Right lobe of liver (tissue), 4 donors: ENCODE results near the gene INSYN2A.

Experiments used
- POLR2A ChIP-seq: fragments of 450-650 bp; IDR thresholded peaks from one replicate; pipeline ENCODE4 v1.6.1; 2017; ENCODE audit warnings: antibody characterized with exemption, mild to moderate bottlenecking
- TF ChIP-seq, protein P1 (sequence below), 4 donors: fragments of 200-600 bp in 3 of 4; fragments of 450-650 bp in 1 of 4; IDR thresholded peaks; one replicate each; pipeline versions ENCODE4 v1.5.1 to v1.8.0; 2016 to 2022; ENCODE audit warnings: antibody characterized with exemption in 4 of 4, mild to moderate bottlenecking in 2 of 4
- donor health status: DM: no; HTN: no; CAD: no.
- donor health status: DM: no; HTN: no; CAD: no.
- donor health status: DM: no; HTN: yes; CAD: no.

DNA sequence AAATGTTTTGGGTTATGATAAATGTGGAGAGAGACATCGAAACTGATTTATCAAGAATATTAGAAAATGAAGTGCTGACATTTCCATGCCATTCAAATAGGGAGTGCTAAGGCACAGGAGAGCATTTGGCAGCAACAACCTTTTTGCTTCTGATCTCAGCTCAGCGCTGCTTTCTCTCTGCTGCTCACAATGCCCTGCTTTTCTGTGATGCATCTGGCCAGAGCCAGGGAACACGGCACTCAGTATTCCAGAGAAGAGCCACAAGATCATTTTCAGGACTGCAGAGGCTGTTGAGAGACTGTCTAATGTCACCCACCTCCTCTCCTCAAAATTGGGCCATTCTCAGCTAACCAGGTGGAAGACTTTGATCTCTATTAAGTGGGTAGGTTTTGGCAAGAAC lies 28.1 kb downstream of the INSYN2A start:
- TF ChIP-seq, protein P1, sequence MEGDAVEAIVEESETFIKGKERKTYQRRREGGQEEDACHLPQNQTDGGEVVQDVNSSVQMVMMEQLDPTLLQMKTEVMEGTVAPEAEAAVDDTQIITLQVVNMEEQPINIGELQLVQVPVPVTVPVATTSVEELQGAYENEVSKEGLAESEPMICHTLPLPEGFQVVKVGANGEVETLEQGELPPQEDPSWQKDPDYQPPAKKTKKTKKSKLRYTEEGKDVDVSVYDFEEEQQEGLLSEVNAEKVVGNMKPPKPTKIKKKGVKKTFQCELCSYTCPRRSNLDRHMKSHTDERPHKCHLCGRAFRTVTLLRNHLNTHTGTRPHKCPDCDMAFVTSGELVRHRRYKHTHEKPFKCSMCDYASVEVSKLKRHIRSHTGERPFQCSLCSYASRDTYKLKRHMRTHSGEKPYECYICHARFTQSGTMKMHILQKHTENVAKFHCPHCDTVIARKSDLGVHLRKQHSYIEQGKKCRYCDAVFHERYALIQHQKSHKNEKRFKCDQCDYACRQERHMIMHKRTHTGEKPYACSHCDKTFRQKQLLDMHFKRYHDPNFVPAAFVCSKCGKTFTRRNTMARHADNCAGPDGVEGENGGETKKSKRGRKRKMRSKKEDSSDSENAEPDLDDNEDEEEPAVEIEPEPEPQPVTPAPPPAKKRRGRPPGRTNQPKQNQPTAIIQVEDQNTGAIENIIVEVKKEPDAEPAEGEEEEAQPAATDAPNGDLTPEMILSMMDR (IDR thresholded peaks at IDR 0.05) = no peak
- no peak for TF ChIP-seq POLR2A
